AG04449 (cell line): Measurements from ENCODE around the gene CFAP157.
"Not testable (repeated sequence)": the region's sequence is repeated elsewhere in the genome, so short reads cannot be mapped to it uniquely, and the experiment has no call there.

ENCODE experiments used
- CTCF ChIA-PET: fragments of 350-600 bp; formaldehyde crosslinking; extraction: SDS; loops from one replicate; lab custom pipeline; 2021; ENCODE audit warnings: antibody characterized with exemption; lab: Yijun Ruan, JAX
- POLR2A ChIA-PET: fragments of 400-600, 350-600 bp; formaldehyde crosslinking; extraction: SDS; loops from one replicate; lab custom pipeline; 2020; ENCODE audit warnings: antibody characterized with exemption, inconsistent platforms; lab: Yijun Ruan, JAX
- DNase-seq: peaks from one replicate; pipeline ENCODE4 v3.0.0-alpha.2; 2010; ENCODE audit warnings: low read depth, low spot score
- H3K4me3 ChIP-seq: 2 replicates; pipeline ENCODE4 v1.5.1; 2011; ENCODE audit warnings: low read depth, mild to moderate bottlenecking, control low read depth, low read length
- TF ChIP-seq, protein P1 (sequence below): IDR thresholded peaks from one replicate; pipeline ENCODE4 v1.5.1; 2011; ENCODE audit warnings: mild to moderate bottlenecking, moderate library complexity, low read length, control low read depth, inconsistent platforms; ENCODE audit not compliant: insufficient read depth; ENCODE audit errors: missing control alignments

The CFAP157 gene

DNA sequence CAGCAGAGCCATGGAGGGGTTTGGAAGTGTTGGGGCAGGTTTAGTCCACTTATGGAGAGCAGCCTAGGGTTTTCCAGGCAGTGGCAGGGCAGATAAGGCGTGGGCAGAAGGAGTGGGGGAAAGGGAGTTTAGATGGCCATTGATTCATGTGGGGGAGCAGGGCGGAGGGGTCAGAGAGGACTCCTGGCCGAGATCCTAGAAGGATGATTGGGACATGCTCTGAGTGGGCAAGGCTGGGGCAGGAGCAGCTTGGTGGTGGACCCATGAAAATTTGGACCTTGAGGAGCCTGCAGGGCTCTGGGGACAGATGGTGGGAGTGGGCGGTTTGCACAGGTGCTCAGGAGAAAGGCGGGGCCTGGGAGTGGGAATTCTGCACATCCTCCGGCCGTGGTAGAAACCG is 46.4 kb downstream of the CFAP157 start:
- TF ChIP-seq, protein P1, sequence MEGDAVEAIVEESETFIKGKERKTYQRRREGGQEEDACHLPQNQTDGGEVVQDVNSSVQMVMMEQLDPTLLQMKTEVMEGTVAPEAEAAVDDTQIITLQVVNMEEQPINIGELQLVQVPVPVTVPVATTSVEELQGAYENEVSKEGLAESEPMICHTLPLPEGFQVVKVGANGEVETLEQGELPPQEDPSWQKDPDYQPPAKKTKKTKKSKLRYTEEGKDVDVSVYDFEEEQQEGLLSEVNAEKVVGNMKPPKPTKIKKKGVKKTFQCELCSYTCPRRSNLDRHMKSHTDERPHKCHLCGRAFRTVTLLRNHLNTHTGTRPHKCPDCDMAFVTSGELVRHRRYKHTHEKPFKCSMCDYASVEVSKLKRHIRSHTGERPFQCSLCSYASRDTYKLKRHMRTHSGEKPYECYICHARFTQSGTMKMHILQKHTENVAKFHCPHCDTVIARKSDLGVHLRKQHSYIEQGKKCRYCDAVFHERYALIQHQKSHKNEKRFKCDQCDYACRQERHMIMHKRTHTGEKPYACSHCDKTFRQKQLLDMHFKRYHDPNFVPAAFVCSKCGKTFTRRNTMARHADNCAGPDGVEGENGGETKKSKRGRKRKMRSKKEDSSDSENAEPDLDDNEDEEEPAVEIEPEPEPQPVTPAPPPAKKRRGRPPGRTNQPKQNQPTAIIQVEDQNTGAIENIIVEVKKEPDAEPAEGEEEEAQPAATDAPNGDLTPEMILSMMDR, result no peak
- no peak for DNase-seq
- ChIA-PET POLR2A (no interaction called here), CTCF (interaction anchor here (1.1 kb wide), 1 partner anchor 19 kb away, joined by 3 read pairs; the partner anchor contains the start of gene TOR2A)
- no peak overlapping the region for H3K4me3 ChIP-seq

DNA sequence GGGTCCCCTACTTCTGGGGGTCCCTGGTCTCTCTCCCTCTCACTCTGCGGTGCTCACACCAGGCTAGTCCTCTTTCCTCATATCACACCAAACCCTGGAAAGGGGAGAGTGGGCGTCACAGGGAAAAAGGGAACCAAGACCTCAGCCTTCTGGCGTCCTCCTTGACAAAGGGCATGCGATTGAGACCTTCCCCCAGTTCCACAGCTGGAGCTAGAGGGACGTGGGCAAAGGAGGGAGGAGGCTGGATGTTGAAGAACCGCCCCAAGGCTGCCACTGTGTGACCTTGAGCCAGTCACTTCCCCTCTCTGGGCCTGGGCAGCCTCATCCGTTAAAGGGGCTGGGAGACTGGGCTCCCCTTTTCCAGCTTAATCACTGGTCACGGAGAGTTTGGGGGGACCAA is 46.8 kb downstream of the CFAP157 start:
- no peak overlapping the region for H3K4me3 ChIP-seq
- ChIA-PET POLR2A (no interaction called here), CTCF (interaction anchor here (1.1 kb wide), 1 partner anchor 19 kb away, joined by 3 read pairs; the partner anchor contains the start of gene TOR2A)
- DNase-seq, result no peak
- TF ChIP-seq, protein P1, result no peak

DNA sequence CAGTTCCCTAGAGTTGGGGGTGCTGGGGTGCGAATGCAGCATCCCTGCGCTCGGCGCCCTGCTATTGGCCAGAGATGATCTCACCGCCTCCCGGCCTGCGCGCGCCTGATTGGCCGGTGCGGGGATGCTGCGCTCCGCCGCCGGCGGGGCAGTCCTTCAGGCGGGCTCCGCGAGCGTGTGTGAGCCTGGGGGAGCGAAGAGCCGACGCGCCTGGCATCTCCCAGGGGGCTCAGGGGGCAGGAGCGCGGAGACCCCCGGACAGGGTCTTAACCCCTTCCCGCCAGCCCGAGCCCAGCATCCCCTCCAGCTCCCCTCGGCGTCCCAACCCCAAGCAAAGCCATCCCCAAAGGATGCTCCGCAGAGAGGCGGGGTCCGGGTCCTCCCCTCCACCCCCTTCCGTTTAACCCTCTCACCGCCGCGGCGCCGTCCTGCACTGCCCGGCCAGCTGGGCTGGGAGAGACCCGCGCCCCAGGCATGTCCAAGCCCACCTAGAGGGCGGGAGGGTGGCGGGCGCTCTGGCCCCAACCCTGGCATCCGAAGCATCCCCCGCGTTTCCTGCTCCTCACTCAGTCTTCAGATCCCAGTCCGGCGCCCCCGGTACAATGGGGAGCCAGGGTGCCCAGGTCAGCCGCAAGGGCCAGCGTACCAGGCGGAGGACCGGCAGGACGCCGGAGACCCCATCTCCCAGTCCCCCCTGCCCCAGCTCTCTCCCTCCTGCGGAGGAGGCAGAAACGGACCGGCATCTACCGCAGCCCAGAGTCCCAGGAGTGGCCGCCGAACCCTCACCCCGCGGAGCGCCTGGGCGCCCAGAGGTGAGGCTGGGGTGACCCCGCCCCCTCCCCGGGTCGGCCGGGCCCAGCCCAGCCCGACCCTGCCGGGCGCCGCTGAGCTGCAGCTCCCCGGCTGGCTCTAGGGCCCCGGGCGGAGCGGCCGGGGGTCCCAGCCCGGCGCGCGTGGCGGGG is 47.6 kb downstream of the CFAP157 start:
- TF ChIP-seq, protein P1, result no peak
- POLR2A ChIA-PET, result no interaction called here
- no peak overlapping the region for H3K4me3 ChIP-seq
- CTCF ChIA-PET, result interaction anchor here (1.0 to 1.2 kb wide), 3 partner anchors 13 to 20 kb away, joined by 3 read pairs; partner anchors contain the start of gene TOR2A
- DNase-seq, result no peak

DNA sequence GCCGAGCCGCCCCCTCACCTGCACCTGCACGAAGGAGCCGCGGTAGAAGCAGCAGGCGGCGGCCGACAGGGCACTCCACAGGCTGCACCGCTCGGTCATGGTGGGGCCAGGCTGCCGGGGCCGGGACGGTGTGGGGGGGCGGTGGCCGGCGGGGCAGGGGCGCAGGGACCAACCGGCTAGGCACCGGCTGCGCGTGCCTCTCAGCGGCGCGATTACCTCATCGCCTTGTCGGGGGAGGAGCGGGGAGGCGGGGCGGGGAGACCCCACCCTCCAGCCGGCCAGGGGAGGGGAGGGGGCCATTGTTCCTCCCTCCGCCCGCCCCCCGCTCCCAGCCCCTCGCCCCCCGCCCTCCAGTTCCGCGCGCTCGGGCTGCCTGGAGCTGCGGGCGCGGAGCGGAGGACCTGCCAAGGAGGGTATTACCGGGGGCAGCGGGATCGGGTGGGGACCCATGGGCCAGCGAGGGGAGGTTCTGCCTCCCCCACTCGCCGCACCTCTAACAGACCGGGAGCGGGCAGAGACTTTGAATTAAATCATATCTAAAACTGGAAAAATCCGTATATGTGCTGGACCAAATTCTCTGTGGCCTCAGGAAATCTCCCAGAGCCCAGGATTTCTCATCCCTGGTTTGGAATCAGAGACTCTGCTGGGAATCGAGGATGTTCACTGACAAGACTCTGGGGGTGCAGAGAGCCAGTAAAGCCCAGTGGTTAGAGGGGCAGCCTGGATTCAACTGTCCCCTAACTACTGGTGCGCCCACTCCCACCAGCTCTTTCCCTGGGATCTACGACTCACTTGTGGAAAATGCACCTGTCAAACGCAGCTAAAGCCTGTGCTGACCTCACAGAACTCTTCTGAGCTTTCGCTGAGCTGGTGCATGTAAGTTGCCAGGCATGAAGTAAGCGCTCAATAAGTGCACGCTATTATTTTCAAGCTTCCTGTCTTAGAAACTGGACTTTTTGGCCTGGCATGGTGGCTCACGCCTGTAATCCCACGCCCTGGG is 48.6 kb downstream of the CFAP157 start:
- POLR2A ChIA-PET, result no interaction called here
- CTCF ChIA-PET, result interaction anchor here (1.0 to 1.4 kb wide), 3 partner anchors 12 to 21 kb away, joined by 3 to 4 read pairs (median 3); partner anchors contain the start of gene TOR2A
- H3K4me3 ChIP-seq, result no peak overlapping the region
- TF ChIP-seq, protein P1, result no peak
- no peak for DNase-seq

DNA sequence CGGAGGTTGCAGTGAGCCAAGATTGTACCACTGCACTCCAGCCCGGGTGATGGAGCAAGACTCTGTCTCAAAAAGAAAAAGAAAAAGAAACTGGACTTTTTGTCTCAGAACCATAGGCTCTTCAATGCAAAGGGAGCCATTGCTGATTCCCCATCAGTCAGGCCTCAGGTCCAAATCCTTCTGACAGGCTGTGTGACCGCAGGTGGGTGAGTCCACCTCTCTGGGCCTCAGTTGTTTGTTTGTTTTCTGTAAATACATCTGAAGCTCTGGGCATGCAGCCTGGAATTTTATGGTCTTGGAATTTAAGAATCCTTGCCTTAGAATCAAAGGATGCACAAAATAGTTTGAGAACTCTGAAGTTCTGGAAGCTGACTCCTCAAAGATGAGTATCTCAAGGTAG is 49.4 kb downstream of the CFAP157 start:
- ChIA-PET CTCF (interaction anchor here (1.4 kb wide), 1 partner anchor 21 kb away, joined by 4 read pairs; the partner anchor contains the start of gene TOR2A), POLR2A (no interaction called here)
- no peak for DNase-seq
- TF ChIP-seq, protein P1, result no peak
- no peak overlapping the region for H3K4me3 ChIP-seq

DNA sequence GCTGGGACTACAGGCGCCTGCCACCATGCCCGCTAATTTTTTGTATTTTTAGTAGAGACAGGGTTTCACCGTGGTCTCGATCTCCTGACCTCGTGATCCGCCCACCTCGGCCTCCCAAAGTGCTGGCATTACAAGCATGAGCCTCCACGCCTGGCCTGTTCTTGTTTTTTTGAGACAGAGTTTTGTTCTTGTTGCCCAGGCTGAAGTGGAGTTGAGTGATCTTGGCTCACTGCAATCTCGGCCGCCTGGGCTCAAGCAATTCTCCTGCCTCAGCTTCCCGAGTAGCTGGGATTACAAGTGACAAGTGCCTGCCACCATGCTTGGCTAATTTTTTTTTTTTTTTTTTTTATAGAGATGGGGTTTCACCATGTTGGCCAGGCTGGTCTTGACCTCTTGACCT is 50.0 kb downstream of the CFAP157 start:
- CTCF ChIA-PET, result interaction anchor here (0.8 to 1.4 kb wide), 2 partner anchors 22 to 115 kb away, joined by 4 to 5 read pairs; partner anchors contain the start of gene TOR2A
- POLR2A ChIA-PET, H3K4me3 ChIP-seq, DNase-seq: not testable (repeated sequence)
